Tongue (tissue), 2 donors: Measurements from ENCODE around the gene RBMY1A1. TPM values are rescaled to one million over a fixed set of nuclear protein-coding genes. Genes with fewer than 3 reads are reported as not detected.
"Not testable (repeated sequence)": the region's sequence is repeated elsewhere in the genome, so short reads cannot be mapped to it uniquely, and the experiment has no call there.

Experiments used
- DNase-seq: peaks from one replicate; pipeline ENCODE4 v3.0.0-alpha.2; 2015
- total RNA-seq: library from RNA; depleted of rRNA; stranded (reverse); fragments of >200 nt; gene quantifications from one replicate; pipeline ENCODE4 v1.2.3, GENCODE V29; 2014

RBMY1A1 gene
- total RNA-seq: not detected

- DNase-seq: not testable (repeated sequence)
Measured at GRCh38 chrY:21534579-21534978, at the start of gene RBMY1A1. Gene RBMY1A1, plus strand, starts transcription at chrY:21534879. Its CDS starts 2,013 bp downstream, at chrY:21536892.

GRCh38 chrY:21511038-21511437 lies 23.6 kb upstream of the RBMY1A1 start, which contains the start of gene RBMY1B:
Gene RBMY1B, plus strand, starts transcription at chrY:21511338. Its CDS starts 2,013 bp downstream, at chrY:21513351.
- not testable (repeated sequence) for DNase-seq

GRCh38 chrY:21559316-21559984 lies 24.8 kb downstream of the RBMY1A1 start:
- DNase-seq: not testable (repeated sequence)

GRCh38 chrY:21585449-21585848 lies 50.8 kb downstream of the RBMY1A1 start:
- no peak for DNase-seq

GRCh38 chrY:21586454-21586853 lies 51.8 kb downstream of the RBMY1A1 start:
- not testable (repeated sequence) for DNase-seq

- DNase-seq: no peak
Measured at GRCh38 chrY:21592059-21592458, 57.4 kb downstream of the RBMY1A1 start.

- DNase-seq: not testable (repeated sequence)
Measured at GRCh38 chrY:21596287-21596686, 61.6 kb downstream of the RBMY1A1 start.

Other genes starting within 250 kb of the RBMY1A1 start
- gene RBMY1B, start 23.5 kb upstream of the RBMY1A1 start, total RNA-seq: not detected